Activated CD4-positive, alpha-beta T cell treated with anti-CD3 and anti-CD28 coated beads, Interleukin-2, Interleukin-4, amounts not matched to agents 100 ng/mL and 50 ng/mL, durations not matched to agents 16 hours and 8 hours (primary cell): ENCODE data around the gene BTNL9.
"Not testable (repeated sequence)": the region's sequence is repeated elsewhere in the genome, so short reads cannot be mapped to it uniquely, and the experiment has no call there.

Experiments used
- DNase-seq: peaks from one replicate; pipeline ENCODE4 v3.0.0-alpha.2; 2020; ENCODE audit warnings: low spot score

BTNL9 gene

GRCh38 chr5:181039931-181040630 lies at the start of gene BTNL9:
Gene BTNL9 (plus strand): TSS chr5:181040266. CDS start chr5:181045490, 5,224 bp downstream.
- DNase-seq: no peak

GRCh38 chr5:180990882-180991242 lies 49.2 kb upstream of the BTNL9 start:
- DNase-seq: no peak

GRCh38 chr5:181001947-181002346 lies 38.1 kb upstream of the BTNL9 start:
- DNase-seq: no peak

GRCh38 chr5:181005791-181006190 lies 34.3 kb upstream of the BTNL9 start:
- DNase-seq: no peak

- DNase-seq: no peak
Measured at GRCh38 chr5:181008136-181008535, 31.9 kb upstream of the BTNL9 start.

GRCh38 chr5:181010018-181010417 lies 30.0 kb upstream of the BTNL9 start:
- DNase-seq: not testable (repeated sequence)

GRCh38 chr5:181014654-181015053 lies 25.4 kb upstream of the BTNL9 start:
- not testable (repeated sequence) for DNase-seq

GRCh38 chr5:181017448-181017847 lies 22.6 kb upstream of the BTNL9 start:
- DNase-seq: not testable (repeated sequence)

GRCh38 chr5:181020688-181021087 lies 19.4 kb upstream of the BTNL9 start:
- no peak for DNase-seq

GRCh38 chr5:181024245-181025064 lies 15.6 kb upstream of the BTNL9 start:
- no peak for DNase-seq

- no peak for DNase-seq
Measured at GRCh38 chr5:181027452-181028031, 12.5 kb upstream of the BTNL9 start.

- DNase-seq: no peak
Measured at GRCh38 chr5:181028032-181028819, 11.8 kb upstream of the BTNL9 start.

- no peak for DNase-seq
Measured at GRCh38 chr5:181031716-181032115, 8.3 kb upstream of the BTNL9 start.

- DNase-seq: no peak
Measured at GRCh38 chr5:181035991-181036815, 3.9 kb upstream of the BTNL9 start.

GRCh38 chr5:181036816-181037364 lies 3.2 kb upstream of the BTNL9 start:
- no peak for DNase-seq

GRCh38 chr5:181037365-181037861 lies 2.7 kb upstream of the BTNL9 start:
- DNase-seq: no peak

GRCh38 chr5:181039471-181039870 lies 595 bp upstream of the BTNL9 start:
- no peak for DNase-seq

- DNase-seq: no peak
Measured at GRCh38 chr5:181040631-181040945, 522 bp downstream of the BTNL9 start.

GRCh38 chr5:181041043-181041442 lies 977 bp downstream of the BTNL9 start:
- no peak for DNase-seq

GRCh38 chr5:181042036-181042713 lies 2.1 kb downstream of the BTNL9 start:
- DNase-seq: no peak
